Trophoblast cell (in vitro differentiated cells and primary cell): ENCODE data around the gene CCNK.

Experiments
- DNase-seq, 2 donors: peaks; one replicate each; pipeline ENCODE4 v3.0.0-alpha.2; 2016
- H2AFZ ChIP-seq: 2 replicates; pipeline ENCODE4 v1.6.1; 2013; ENCODE audit warnings: low read length, moderate library complexity, mild to moderate bottlenecking; ENCODE audit not compliant: insufficient read depth, poor library complexity
- H2AK5ac ChIP-seq: 2 replicates; pipeline ENCODE4 v1.6.1; 2013; ENCODE audit warnings: mild to moderate bottlenecking, low read length
- H2BK120ac ChIP-seq: 2 replicates; pipeline ENCODE4 v1.6.1; 2013; ENCODE audit warnings: low read length, mild to moderate bottlenecking, moderate library complexity; ENCODE audit not compliant: insufficient read depth, poor library complexity
- H2BK12ac ChIP-seq: 2 replicates; pipeline ENCODE4 v1.6.1; 2013; ENCODE audit warnings: mild to moderate bottlenecking, low read length, moderate library complexity
- H2BK5ac ChIP-seq: 2 replicates; pipeline ENCODE4 v1.6.1; 2013; ENCODE audit warnings: low read length, low read depth, moderate library complexity, mild to moderate bottlenecking; ENCODE audit not compliant: poor library complexity
- H3K14ac ChIP-seq: 2 replicates; pipeline ENCODE4 v1.6.1; 2013; ENCODE audit warnings: mild to moderate bottlenecking, low read length
- H3K18ac ChIP-seq: 2 replicates; pipeline ENCODE4 v1.6.1; 2013; ENCODE audit warnings: mild to moderate bottlenecking, low read length
- H3K23ac ChIP-seq: 2 replicates; pipeline ENCODE4 v1.6.1; 2013; ENCODE audit warnings: low read length
- H3K27ac ChIP-seq: 2 replicates; pipeline ENCODE4 v1.5.1; 2013; ENCODE audit warnings: low read depth, mild to moderate bottlenecking, inconsistent platforms, low read length, moderate library complexity
- H3K27me3 ChIP-seq: 2 replicates; pipeline ENCODE4 v1.6.1; 2013; ENCODE audit warnings: inconsistent platforms, mild to moderate bottlenecking, low read length, moderate library complexity; ENCODE audit not compliant: insufficient read depth
- H3K36me3 ChIP-seq, 2 experiments: 1 replicate in 1 of 2; 2 replicates in 1 of 2; pipeline ENCODE4 v1.6.1; 2013; ENCODE audit warnings: low read length in 2 of 2, mild to moderate bottlenecking in 2 of 2, moderate library complexity in 1 of 2; ENCODE audit not compliant: insufficient read depth in 2 of 2, control insufficient read depth in 1 of 2
- H3K4ac ChIP-seq: 2 replicates; pipeline ENCODE4 v1.6.1; 2013; ENCODE audit warnings: low read depth, mild to moderate bottlenecking, low read length, moderate library complexity
- H3K4me1 ChIP-seq, 2 experiments: 1 replicate in 1 of 2; 2 replicates in 1 of 2; pipeline ENCODE4 v1.6.1; 2013; ENCODE audit warnings: low read length in 2 of 2, mild to moderate bottlenecking in 2 of 2, moderate library complexity in 1 of 2; ENCODE audit not compliant: insufficient read depth in 2 of 2, control insufficient read depth in 1 of 2
- H3K4me2 ChIP-seq: 2 replicates; pipeline ENCODE4 v1.6.1; 2013; ENCODE audit warnings: inconsistent platforms, mild to moderate bottlenecking, low read length, moderate library complexity
- H3K4me3 ChIP-seq: 2 replicates; pipeline ENCODE4 v1.5.1; 2013; ENCODE audit warnings: mild to moderate bottlenecking, low read depth, low read length, inconsistent platforms
- H3K79me1 ChIP-seq: one replicate; pipeline ENCODE4 v1.6.1; 2013; ENCODE audit warnings: low read length
- H3K79me2 ChIP-seq: 2 replicates; pipeline ENCODE4 v1.6.1; 2013; ENCODE audit warnings: low read length, mild to moderate bottlenecking; ENCODE audit not compliant: control insufficient read depth, insufficient read depth, poor library complexity
- H3K9ac ChIP-seq: 2 replicates; pipeline ENCODE4 v1.6.1; 2013; ENCODE audit warnings: mild to moderate bottlenecking, low read length
- H3K9me3 ChIP-seq: 2 replicates; pipeline ENCODE4 v1.6.1; 2013; ENCODE audit warnings: low read depth, mild to moderate bottlenecking, control low read depth, inconsistent platforms, low read length; ENCODE audit not compliant: insufficient read depth
- H4K12ac ChIP-seq: 2 replicates; pipeline ENCODE4 v1.6.1; 2013; ENCODE audit warnings: low read depth, mild to moderate bottlenecking, low read length, moderate library complexity
- H4K8ac ChIP-seq: 2 replicates; pipeline ENCODE4 v1.6.1; 2013; ENCODE audit warnings: low read depth, mild to moderate bottlenecking, low read length, moderate library complexity
- H4K91ac ChIP-seq: one replicate; pipeline ENCODE4 v1.6.1; 2013; ENCODE audit warnings: low read depth, mild to moderate bottlenecking, low read length, moderate library complexity
- WGBS: extraction: QIAGEN DNeasy Blood & Tissue Kit; methylation state at CpG from one replicate; pipeline ENCODE4 v1.1.7; 2013; ENCODE audit warnings: missing lambda C conversion rate; ENCODE audit not compliant: insufficient read length, insufficient coverage; ENCODE audit errors: extremely low coverage; 5-methylcytosine and 5-hydroxymethylcytosine counted together

The CCNK gene

DNA sequence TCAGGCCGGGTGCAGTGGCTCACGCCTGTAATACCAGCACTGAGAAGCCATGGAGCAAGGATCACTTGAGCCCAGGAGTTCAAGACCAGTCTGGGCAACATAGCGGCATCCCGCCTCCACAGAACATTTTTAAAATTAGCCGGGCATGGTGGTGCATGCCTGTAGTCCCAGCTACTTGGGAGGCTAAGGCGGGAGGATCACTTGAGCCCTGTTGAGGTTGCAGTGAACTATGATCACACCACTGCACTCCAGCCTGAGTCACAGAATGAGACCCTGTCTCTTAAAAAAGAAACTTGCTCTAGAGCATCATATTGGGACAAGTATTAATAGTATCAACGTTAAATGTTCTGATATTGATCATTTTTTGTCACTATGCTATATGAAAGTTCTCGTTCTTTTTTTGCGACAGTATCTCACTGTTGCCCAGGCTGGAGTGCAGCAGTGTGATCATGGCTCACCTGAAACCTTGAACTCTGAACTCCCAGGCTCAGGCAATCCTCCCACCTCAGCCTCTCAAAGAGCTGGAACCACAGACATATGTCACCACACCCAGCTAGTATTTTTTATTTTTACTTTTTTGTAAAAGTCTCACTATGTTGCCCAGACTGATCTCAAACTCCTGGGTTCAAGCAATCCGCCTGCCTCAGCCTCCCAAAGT, 75.1 kb downstream of the CCNK start:
- Histone ChIP-seq H3K36me3 (no peaks in the 10 kb centered on the region), H3K4me3 (no peak overlapping the region), H4K91ac (no peak overlapping the region), H3K14ac (no peak overlapping the region), H3K27me3 (no peaks in the 10 kb centered on the region), H3K4ac (no peak overlapping the region), H3K79me1 (no peaks in the 10 kb centered on the region), H3K23ac (no peak overlapping the region), H3K9me3 (no peaks in the 10 kb centered on the region), H3K4me1 (peaks cover 4% of the 10 kb centered on the region in 2 experiments), H2BK12ac (no peak overlapping the region), H2AFZ (no peak overlapping the region), H2AK5ac (no peak overlapping the region), H2BK120ac (no peak overlapping the region), H4K12ac (no peak overlapping the region), H3K4me2 (no peak overlapping the region), H3K18ac (no peak overlapping the region), H3K27ac (no peak overlapping the region), H3K9ac (no peak overlapping the region), H3K79me2 (peaks cover 3% of the 10 kb centered on the region), H2BK5ac (no peak overlapping the region), H4K8ac (no peak overlapping the region)
- WGBS = no CpG with 5 or more reads among the region's 10 CpGs
- DNase-seq = peak in 1 of 2 donors; percentile 38

DNA sequence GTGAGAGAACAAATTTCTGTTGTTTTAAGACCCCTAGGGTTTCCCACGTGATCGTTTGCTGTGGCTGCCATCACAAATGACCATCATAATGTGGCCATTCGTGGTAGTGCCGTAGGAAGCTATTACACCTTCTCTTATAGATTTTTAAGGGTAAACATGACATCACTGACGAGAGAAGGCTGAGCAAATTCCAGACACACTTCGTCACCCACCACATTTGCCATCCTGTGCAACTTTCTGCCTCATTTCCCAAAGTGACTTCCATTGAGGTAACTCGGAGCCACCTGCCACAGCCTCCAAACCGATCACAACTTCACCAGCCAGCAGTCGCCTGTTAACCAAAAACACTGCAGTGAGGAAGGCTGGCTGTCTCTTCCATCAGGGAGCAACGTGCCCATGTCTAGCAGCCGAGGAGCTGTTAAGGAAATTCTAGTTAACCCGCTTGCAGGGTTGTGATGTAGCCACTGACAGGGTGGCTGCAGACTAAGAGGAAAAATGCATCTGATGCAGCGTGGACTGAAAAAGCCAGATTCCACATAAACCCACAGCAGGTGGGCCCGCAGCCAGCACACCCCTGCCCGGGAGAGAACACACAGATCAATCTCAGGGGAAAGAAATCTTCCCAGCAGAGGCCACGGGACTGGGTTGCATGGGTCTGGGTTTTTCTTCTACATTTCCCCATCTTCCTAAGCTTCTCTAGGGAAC, 78.2 kb downstream of the CCNK start:
- no CpG with 5 or more reads among the region's 16 CpGs for WGBS
- Histone ChIP-seq H3K4me2 (no peak overlapping the region), H3K27ac (no peak overlapping the region), H4K12ac (no peak overlapping the region), H3K4me3 (no peak overlapping the region), H3K79me2 (peaks cover 6% of the 10 kb centered on the region), H2BK12ac (no peak overlapping the region), H3K18ac (no peak overlapping the region), H2BK5ac (no peak overlapping the region), H2AK5ac (no peak overlapping the region), H2AFZ (no peak overlapping the region), H4K91ac (no peak overlapping the region), H2BK120ac (no peak overlapping the region), H3K79me1 (no peaks in the 10 kb centered on the region), H3K9ac (no peak overlapping the region), H4K8ac (no peak overlapping the region), H3K27me3 (no peaks in the 10 kb centered on the region), H3K4ac (no peak overlapping the region), H3K14ac (no peak overlapping the region), H3K36me3 (no peaks in the 10 kb centered on the region), H3K4me1 (peaks cover 8% of the 10 kb centered on the region in 2 experiments), H3K9me3 (peaks cover 2% of the 10 kb centered on the region), H3K23ac (no peak overlapping the region)
- no peak for DNase-seq

DNA sequence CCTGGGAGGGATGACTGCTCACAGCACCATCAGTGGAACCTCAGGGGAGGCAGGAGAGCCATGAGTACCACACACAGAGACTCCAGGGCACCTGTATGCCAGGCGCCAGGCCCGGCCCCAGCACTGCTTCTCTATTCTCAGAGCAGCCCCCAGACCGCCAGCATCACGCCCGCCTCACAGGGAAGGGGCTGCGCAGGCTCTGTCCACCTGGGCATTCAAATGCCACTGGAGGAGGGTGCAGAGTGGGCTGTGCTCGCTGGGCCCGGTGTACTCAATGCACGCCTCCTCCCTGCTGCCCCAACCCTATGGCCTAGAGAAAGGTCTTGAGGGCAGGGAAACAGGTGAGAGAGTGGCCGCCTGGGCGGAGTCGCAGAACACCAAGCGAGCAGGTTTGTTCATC, 79.2 kb downstream of the CCNK start:
- Histone ChIP-seq H3K14ac (no peak overlapping the region), H3K18ac (peak overlapping the region; percentile 15), H4K12ac (no peak overlapping the region), H2BK120ac (no peak overlapping the region), H2AK5ac (no peak overlapping the region), H3K4me2 (no peak overlapping the region), H3K27ac (no peak overlapping the region), H4K91ac (no peak overlapping the region), H3K9me3 (peaks cover 2% of the 10 kb centered on the region), H2AFZ (no peak overlapping the region), H3K27me3 (no peaks in the 10 kb centered on the region), H3K4ac (peak overlapping the region; percentile 57), H3K9ac (no peak overlapping the region), H3K79me2 (peaks cover 6% of the 10 kb centered on the region), H3K36me3 (no peaks in the 10 kb centered on the region), H4K8ac (no peak overlapping the region), H2BK5ac (no peak overlapping the region), H3K79me1 (no peaks in the 10 kb centered on the region), H2BK12ac (no peak overlapping the region), H3K4me3 (no peak overlapping the region), H3K4me1 (peaks cover 7 to 11% of the 10 kb centered on the region in 2 experiments), H3K23ac (no peak overlapping the region)
- DNase-seq = no peak
- no CpG with 5 or more reads among the region's 13 CpGs for WGBS

DNA sequence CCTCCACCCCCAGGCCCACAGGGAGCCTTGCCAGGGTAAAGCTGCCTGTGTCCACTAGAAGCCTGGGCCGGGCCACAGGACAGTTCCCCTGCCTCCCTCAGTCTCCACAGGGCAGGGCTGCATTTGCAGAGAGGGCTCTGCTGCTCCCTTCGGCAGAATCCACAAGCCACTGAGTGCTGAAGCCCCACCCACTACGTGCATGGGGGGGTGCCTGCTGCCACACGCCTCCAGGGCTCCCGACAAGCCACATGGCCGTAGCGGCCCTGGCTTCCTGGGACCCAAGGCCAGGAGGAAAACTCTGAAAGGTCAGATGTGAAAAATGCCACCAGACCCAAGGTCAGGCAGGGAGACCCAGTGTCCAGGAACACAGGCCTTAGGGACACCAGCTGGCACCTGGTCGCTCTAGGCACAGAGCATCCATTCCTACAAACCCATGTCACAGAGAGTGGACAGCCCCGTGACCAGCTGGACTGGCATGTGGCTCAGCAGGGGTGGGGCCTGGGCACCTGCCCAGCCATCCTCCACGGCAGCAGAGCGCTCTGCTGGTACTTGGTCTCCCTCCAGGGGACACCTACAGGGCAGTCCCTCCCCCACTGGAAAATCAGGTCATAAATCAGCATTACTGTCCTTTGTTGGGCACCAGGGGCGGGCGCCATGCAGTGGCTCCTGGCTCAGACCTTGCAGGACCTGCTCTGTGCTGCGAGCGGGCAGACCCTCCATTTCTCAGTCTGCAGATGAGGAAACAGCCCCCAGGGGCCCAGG, 79.9 kb downstream of the CCNK start:
- no CpG with 5 or more reads among the region's 15 CpGs for WGBS
- no peak overlapping the region for H2BK5ac ChIP-seq

More for the DNA sequence above, 79.9 kb downstream of the CCNK start:
- H2AK5ac ChIP-seq = no peak overlapping the region
- no peak overlapping the region for H4K12ac ChIP-seq
- H3K4me1 ChIP-seq = peaks cover 11% of the 10 kb centered on the region in 2 experiments
- no peak overlapping the region for H4K91ac ChIP-seq
- H3K18ac ChIP-seq = peak overlapping the region; percentile 15
- no peak overlapping the region for H3K4me3 ChIP-seq
- no peaks in the 10 kb centered on the region for H3K79me1 ChIP-seq
- DNase-seq = no peak
- no peak overlapping the region for H2BK12ac ChIP-seq
- no peak overlapping the region for H3K9ac ChIP-seq
- peaks cover 2% of the 10 kb centered on the region for H3K9me3 ChIP-seq
- peak overlapping the region; percentile 57 for H3K4ac ChIP-seq
- no peak overlapping the region for H2AFZ ChIP-seq
- H3K14ac ChIP-seq = no peak overlapping the region
- no peak overlapping the region for H3K23ac ChIP-seq
- H3K27ac ChIP-seq = no peak overlapping the region
- H4K8ac ChIP-seq = no peak overlapping the region
- H3K27me3 ChIP-seq = no peaks in the 10 kb centered on the region
- H3K79me2 ChIP-seq = peaks cover 6% of the 10 kb centered on the region
- no peaks in the 10 kb centered on the region for H3K36me3 ChIP-seq
- H3K4me2 ChIP-seq = no peak overlapping the region
- no peak overlapping the region for H2BK120ac ChIP-seq
